ENCODE data around the gene CTF1.

Gene CTF1

GRCh38 chr16:30882429-30883310 is 13.7 kb upstream of the CTF1 start:
- Histone ChIP-seq H3K4me3 (ENCODE audit: low read depth in 1 of 2, low read length in 1 of 2) (no peak overlapping the region), H3K9me3 (no peaks in the 10 kb centered on the region), H3K36me3 (peaks cover 10% of the 10 kb centered on the region), H3K4me1 (ENCODE audit: control insufficient read depth in 1 of 2, insufficient read depth in 1 of 2, low read depth in 1 of 2, low read length in 1 of 2) (no peaks in the 10 kb centered on the region), H3K27ac (no peak overlapping the region), H3K27me3 (no peaks in the 10 kb centered on the region)
- TF ChIP-seq, protein P1, sequence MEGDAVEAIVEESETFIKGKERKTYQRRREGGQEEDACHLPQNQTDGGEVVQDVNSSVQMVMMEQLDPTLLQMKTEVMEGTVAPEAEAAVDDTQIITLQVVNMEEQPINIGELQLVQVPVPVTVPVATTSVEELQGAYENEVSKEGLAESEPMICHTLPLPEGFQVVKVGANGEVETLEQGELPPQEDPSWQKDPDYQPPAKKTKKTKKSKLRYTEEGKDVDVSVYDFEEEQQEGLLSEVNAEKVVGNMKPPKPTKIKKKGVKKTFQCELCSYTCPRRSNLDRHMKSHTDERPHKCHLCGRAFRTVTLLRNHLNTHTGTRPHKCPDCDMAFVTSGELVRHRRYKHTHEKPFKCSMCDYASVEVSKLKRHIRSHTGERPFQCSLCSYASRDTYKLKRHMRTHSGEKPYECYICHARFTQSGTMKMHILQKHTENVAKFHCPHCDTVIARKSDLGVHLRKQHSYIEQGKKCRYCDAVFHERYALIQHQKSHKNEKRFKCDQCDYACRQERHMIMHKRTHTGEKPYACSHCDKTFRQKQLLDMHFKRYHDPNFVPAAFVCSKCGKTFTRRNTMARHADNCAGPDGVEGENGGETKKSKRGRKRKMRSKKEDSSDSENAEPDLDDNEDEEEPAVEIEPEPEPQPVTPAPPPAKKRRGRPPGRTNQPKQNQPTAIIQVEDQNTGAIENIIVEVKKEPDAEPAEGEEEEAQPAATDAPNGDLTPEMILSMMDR (IDR thresholded peaks at IDR 0.05) = no peak

DNA sequence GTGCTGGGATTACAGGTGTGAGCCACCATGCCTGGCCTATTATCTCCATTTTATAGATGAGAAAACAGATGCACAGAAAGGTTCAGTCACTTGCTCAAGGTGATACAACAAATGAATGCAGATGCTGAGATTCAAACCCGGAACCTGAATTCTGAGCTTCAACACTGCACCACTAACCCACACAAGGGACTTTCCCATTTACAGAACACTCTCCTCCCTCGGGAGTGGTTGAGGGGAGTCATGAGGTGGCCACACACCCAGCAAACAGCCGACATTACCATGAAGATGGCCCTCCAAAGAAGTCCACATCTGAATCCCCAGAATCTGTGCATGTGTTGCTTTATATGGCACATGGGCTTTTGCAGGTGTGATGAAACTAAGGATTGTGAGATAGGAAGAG is 11.7 kb upstream of the CTF1 start:
- H3K4me3 ChIP-seq (ENCODE audit: low read depth in 1 of 2, low read length in 1 of 2) = no peak overlapping the region
- TF ChIP-seq, protein P1 (IDR thresholded peaks at IDR 0.05) = no peak
- no peaks in the 10 kb centered on the region for H3K27me3 ChIP-seq
- no peaks in the 10 kb centered on the region for H3K9me3 ChIP-seq
- H3K36me3 ChIP-seq = peaks cover 24% of the 10 kb centered on the region
- no peak overlapping the region for H3K27ac ChIP-seq
- H3K4me1 ChIP-seq (ENCODE audit: control insufficient read depth in 1 of 2, insufficient read depth in 1 of 2, low read depth in 1 of 2, low read length in 1 of 2) = no peaks in the 10 kb centered on the region

DNA sequence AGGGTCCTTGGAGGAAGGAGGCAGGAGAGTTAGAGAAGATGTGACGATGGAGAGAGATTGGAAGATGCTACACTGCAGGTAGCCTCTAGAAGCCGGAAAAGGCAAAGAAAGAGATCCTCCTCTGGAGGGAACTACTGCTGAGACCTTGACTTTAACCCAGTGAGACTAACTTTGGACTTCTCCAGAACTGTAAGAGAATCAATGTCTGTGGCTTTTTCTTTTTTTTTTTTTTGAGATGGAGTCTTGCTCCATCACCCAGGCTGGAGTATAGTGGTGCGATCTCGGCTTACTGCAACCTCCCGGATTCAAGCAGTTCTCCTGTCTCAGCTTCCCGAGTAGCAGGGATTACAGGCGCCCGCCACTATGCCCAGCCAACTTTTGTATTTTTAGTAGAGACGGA is 11.2 kb upstream of the CTF1 start:
- TF ChIP-seq, protein P1 (IDR thresholded peaks at IDR 0.05) = no peak
- Histone ChIP-seq H3K27ac (no peak overlapping the region), H3K4me3 (ENCODE audit: low read depth in 1 of 2, low read length in 1 of 2) (no peak overlapping the region), H3K36me3 (peaks cover 24% of the 10 kb centered on the region), H3K27me3 (no peaks in the 10 kb centered on the region), H3K9me3 (no peaks in the 10 kb centered on the region), H3K4me1 (ENCODE audit: control insufficient read depth in 1 of 2, insufficient read depth in 1 of 2, low read depth in 1 of 2, low read length in 1 of 2) (no peaks in the 10 kb centered on the region)

- TF ChIP-seq, protein P1 (IDR thresholded peaks at IDR 0.05) = no peak
- no peaks in the 10 kb centered on the region for H3K27me3 ChIP-seq
- H3K9me3 ChIP-seq = no peaks in the 10 kb centered on the region
- no peak overlapping the region for H3K27ac ChIP-seq
- peaks cover 24% of the 10 kb centered on the region for H3K36me3 ChIP-seq
- H3K4me3 ChIP-seq (ENCODE audit: low read depth in 1 of 2, low read length in 1 of 2) = no peak overlapping the region
- no peaks in the 10 kb centered on the region for H3K4me1 ChIP-seq (ENCODE audit: control insufficient read depth in 1 of 2, insufficient read depth in 1 of 2, low read depth in 1 of 2, low read length in 1 of 2)
These were observed 10.3 kb upstream of the CTF1 start for GRCh38 chr16:30886145-30886544.

- Histone ChIP-seq H3K4me3 (ENCODE audit: low read depth in 1 of 2, low read length in 1 of 2) (no peak overlapping the region), H3K9me3 (no peaks in the 10 kb centered on the region), H3K36me3 (peaks cover 28% of the 10 kb centered on the region), H3K27me3 (no peaks in the 10 kb centered on the region), H3K27ac (no peak overlapping the region), H3K4me1 (ENCODE audit: control insufficient read depth in 1 of 2, insufficient read depth in 1 of 2, low read depth in 1 of 2, low read length in 1 of 2) (peaks cover under 1 to 2% of the 10 kb centered on the region in 2 experiments)
- TF ChIP-seq, protein P1 (IDR thresholded peaks at IDR 0.05) = no peak
These were observed 8.5 kb upstream of the CTF1 start for GRCh38 chr16:30887927-30888326.
